Karpas-422 (cell line): ENCODE results near the gene TET2. TPM values are rescaled to one million over a fixed set of nuclear protein-coding genes. Genes with fewer than 3 reads are reported as not detected.
A peak's percentile ranks its signal among the peaks of the same experiment; 100 is the strongest.

Source experiments
- DNase-seq: peaks from one replicate; pipeline ENCODE4 v3.0.0-alpha.2; 2015
- H2AFZ ChIP-seq: fragments of 200-600 bp; sonication (generic); 2 replicates; pipeline ENCODE4 v1.6.1; 2014; ENCODE audit warnings: antibody characterized with exemption, low read length, mixed read lengths
- H3K27ac ChIP-seq: fragments of 200-600 bp; sonication (generic); 2 replicates; pipeline ENCODE4 v1.5.1; 2014; ENCODE audit warnings: mild to moderate bottlenecking, low read length, moderate library complexity
- H3K27me3 ChIP-seq: fragments of 200-600 bp; sonication (generic); 2 replicates; pipeline ENCODE4 v1.6.1; 2014; ENCODE audit warnings: low read length, mixed read lengths
- H3K36me3 ChIP-seq: fragments of 200-600 bp; sonication (generic); 2 replicates; pipeline ENCODE4 v1.6.1; 2014; ENCODE audit warnings: low read length, mixed read lengths; ENCODE audit not compliant: insufficient read depth
- H3K4me1 ChIP-seq: fragments of 200-600 bp; sonication (generic); 2 replicates; pipeline ENCODE4 v1.6.1; 2014; ENCODE audit warnings: mild to moderate bottlenecking, low read length, mixed read lengths
- H3K4me2 ChIP-seq: fragments of 200-600 bp; sonication (generic); 2 replicates; pipeline ENCODE4 v1.6.1; 2014; ENCODE audit warnings: low read length, low read depth, mild to moderate bottlenecking; ENCODE audit not compliant: poor library complexity, severe bottlenecking
- H3K4me3 ChIP-seq: fragments of 200-600 bp; sonication (generic); 2 replicates; pipeline ENCODE4 v1.5.1; 2014; ENCODE audit warnings: mild to moderate bottlenecking, antibody characterized with exemption, low read length, mixed read lengths
- H3K79me2 ChIP-seq: fragments of 200-600 bp; sonication (generic); 2 replicates; pipeline ENCODE4 v1.6.1; 2014; ENCODE audit warnings: mild to moderate bottlenecking, low read length, mixed read lengths
- H3K9ac ChIP-seq: fragments of 200-600 bp; sonication (generic); 2 replicates; pipeline ENCODE4 v1.6.0; 2014; ENCODE audit warnings: low read length
- H3K9me2 ChIP-seq: fragments of 200-600 bp; sonication (generic), shearing (Covaris generic); replicated peaks from 2 replicates; pipeline ENCODE4 v1.6.0; 2014; ENCODE audit warnings: mild to moderate bottlenecking, low read length, moderate library complexity; ENCODE audit not compliant: insufficient read depth
- H3K9me3 ChIP-seq: fragments of 300-700, 200-600 bp; sonication (generic); 2 replicates; pipeline ENCODE4 v1.6.1; 2014; ENCODE audit warnings: low read length, mixed read lengths
- H4K20me1 ChIP-seq: fragments of 200-600 bp; sonication (generic); 2 replicates; pipeline ENCODE4 v1.6.1; 2014; ENCODE audit warnings: mild to moderate bottlenecking, antibody characterized with exemption, low read length, low read depth; ENCODE audit not compliant: insufficient read depth
- total RNA-seq: library from RNA; depleted of rRNA; stranded (reverse); fragments of >200 nt; shearing (Covaris generic); gene quantifications from 2 replicates; pipeline ENCODE4 v1.2.3, GENCODE V29; 2014; ENCODE audit warnings: low replicate concordance; rRNA removed

The TET2 gene
- total RNA-seq = 7.2 and 16.7 TPM in 2 replicates

GRCh38 chr4:105146276-105147015 lies at the start of gene TET2:
Gene TET2 (plus strand): TSS chr4:105146876. CDS start chr4:105233943, 87,067 bp downstream.
- Histone ChIP-seq H3K4me1 (peaks cover 19% of the 10 kb centered on the region), H3K4me3 (peak within 1 kb of the TSS; percentile 88), H2AFZ (peak within 1 kb of the TSS; percentile 95), H4K20me1 (peaks cover 17% of the 10 kb centered on the region; the same call in 1 of the 2 replicates), H3K27me3 (no peaks in the 10 kb centered on the region; the same call in 1 of the 2 replicates), H3K36me3 (no peaks in the 10 kb centered on the region), H3K9ac (peak within 1 kb of the TSS; percentile 82), H3K79me2 (peaks cover 15% of the 10 kb centered on the region), H3K27ac (no peak within 1 kb of the TSS), H3K4me2 (peak within 1 kb of the TSS; percentile 83), H3K9me2 (no peaks in the 10 kb centered on the region), H3K9me3 (no peaks in the 10 kb centered on the region)
- peak; percentile 93 for DNase-seq

DNA sequence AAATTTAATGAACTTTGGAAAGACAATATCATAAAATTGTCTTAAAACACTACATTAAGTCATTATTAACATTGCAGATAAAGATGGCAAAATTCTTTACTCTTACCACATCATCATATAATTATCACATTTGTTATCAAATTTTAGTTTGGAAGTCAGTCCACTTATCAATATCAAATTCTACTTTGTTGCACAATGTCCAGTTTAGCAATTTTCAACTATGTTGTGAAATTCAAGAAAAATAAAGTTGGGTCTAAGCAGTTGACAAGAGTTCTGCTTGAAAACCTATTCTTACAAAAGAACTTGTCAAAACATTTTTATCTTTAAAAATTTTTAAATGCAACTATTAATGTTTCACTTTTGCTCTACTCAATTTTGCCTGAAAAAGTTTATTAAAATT lies 44.7 kb upstream of the TET2 start:
- H3K4me3 ChIP-seq = no peak overlapping the region
- DNase-seq = no peak
- H3K27me3 ChIP-seq = no peaks in the 10 kb centered on the region
- no peaks in the 10 kb centered on the region for H3K4me1 ChIP-seq
- no peaks in the 10 kb centered on the region for H3K36me3 ChIP-seq
- no peaks in the 10 kb centered on the region for H3K79me2 ChIP-seq
- peaks cover 2% of the 10 kb centered on the region; the same call in 1 of the 2 replicates for H3K9me3 ChIP-seq
- H4K20me1 ChIP-seq = no peaks in the 10 kb centered on the region
- H3K9me2 ChIP-seq = no peaks in the 10 kb centered on the region; the same call in 1 of the 2 replicates
- H3K4me2 ChIP-seq = no peak overlapping the region
- H3K9ac ChIP-seq = no peak overlapping the region
- no peak overlapping the region for H2AFZ ChIP-seq
- H3K27ac ChIP-seq = no peak overlapping the region

GRCh38 chr4:105106426-105106825 lies 40.2 kb upstream of the TET2 start:
- no peaks in the 10 kb centered on the region for H3K4me1 ChIP-seq
- H3K27me3 ChIP-seq = no peaks in the 10 kb centered on the region
- no peaks in the 10 kb centered on the region for H3K36me3 ChIP-seq
- H3K27ac ChIP-seq = no peak overlapping the region
- no peak overlapping the region for H3K4me3 ChIP-seq
- H4K20me1 ChIP-seq = no peaks in the 10 kb centered on the region
- H3K79me2 ChIP-seq = no peaks in the 10 kb centered on the region
- DNase-seq = no peak
- no peak overlapping the region for H2AFZ ChIP-seq
- no peaks in the 10 kb centered on the region; the same call in 1 of the 2 replicates for H3K9me2 ChIP-seq
- no peak overlapping the region for H3K4me2 ChIP-seq
- no peak overlapping the region for H3K9ac ChIP-seq
- no peaks in the 10 kb centered on the region for H3K9me3 ChIP-seq

GRCh38 chr4:105107095-105107856 lies 39.4 kb upstream of the TET2 start:
- H3K9me2 ChIP-seq = no peaks in the 10 kb centered on the region
- H2AFZ ChIP-seq = no peak overlapping the region
- DNase-seq = no peak
- H3K4me3 ChIP-seq = no peak overlapping the region
- no peaks in the 10 kb centered on the region for H3K36me3 ChIP-seq
- no peaks in the 10 kb centered on the region for H3K9me3 ChIP-seq
- no peaks in the 10 kb centered on the region for H3K79me2 ChIP-seq
- no peak overlapping the region for H3K9ac ChIP-seq
- H3K27ac ChIP-seq = no peak overlapping the region
- no peaks in the 10 kb centered on the region for H3K27me3 ChIP-seq
- H3K4me2 ChIP-seq = no peak overlapping the region
- H3K4me1 ChIP-seq = no peaks in the 10 kb centered on the region
- no peaks in the 10 kb centered on the region for H4K20me1 ChIP-seq

DNA sequence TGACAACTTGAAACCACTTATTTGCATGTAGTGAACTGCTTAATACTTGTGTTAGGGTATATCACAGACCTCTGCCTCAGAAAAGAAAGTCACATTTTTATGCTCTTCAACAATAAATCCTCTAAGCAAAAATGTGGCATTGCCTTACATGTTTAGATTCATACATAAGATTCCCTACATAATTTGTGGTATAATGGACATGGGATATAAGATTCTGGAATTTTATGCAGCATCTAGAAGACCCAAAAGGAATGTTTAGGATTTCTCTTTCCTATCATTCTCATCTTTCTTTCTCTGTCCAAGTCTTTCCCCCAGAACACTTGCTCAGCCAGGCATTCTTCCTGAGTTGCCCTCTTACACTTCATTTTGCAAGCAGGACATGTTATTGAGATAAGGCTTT lies 37.7 kb upstream of the TET2 start:
- no peaks in the 10 kb centered on the region for H3K27me3 ChIP-seq
- H4K20me1 ChIP-seq = no peaks in the 10 kb centered on the region
- no peaks in the 10 kb centered on the region for H3K9me2 ChIP-seq
- H3K36me3 ChIP-seq = no peaks in the 10 kb centered on the region
- H3K4me1 ChIP-seq = peaks cover 4% of the 10 kb centered on the region; the same call in 1 of the 2 replicates
- H3K9ac ChIP-seq = no peak overlapping the region
- no peaks in the 10 kb centered on the region for H3K9me3 ChIP-seq
- no peak overlapping the region for H3K4me3 ChIP-seq
- H3K79me2 ChIP-seq = no peaks in the 10 kb centered on the region
- H2AFZ ChIP-seq = no peak overlapping the region
- no peak overlapping the region for H3K27ac ChIP-seq
- no peak for DNase-seq
- H3K4me2 ChIP-seq = no peak overlapping the region

DNA sequence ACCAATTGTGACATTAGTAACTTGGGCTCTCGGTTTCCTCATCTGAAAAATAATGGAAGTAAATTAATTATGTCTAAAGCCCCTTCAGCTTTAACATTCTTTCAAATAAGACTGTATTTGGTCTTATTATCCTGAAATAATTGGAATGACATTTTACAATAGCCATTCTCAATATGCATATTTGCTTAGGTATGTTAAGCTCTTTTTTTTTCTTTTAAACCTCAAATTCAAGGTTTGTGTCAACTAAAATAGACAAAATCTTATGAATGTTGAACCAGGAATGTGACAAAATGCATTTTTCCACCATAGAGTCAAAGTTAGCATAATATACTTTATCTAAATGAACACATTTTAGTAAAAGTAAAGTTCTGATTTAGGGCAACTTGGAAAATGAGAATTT lies 34.4 kb upstream of the TET2 start:
- Histone ChIP-seq H3K9me3 (no peaks in the 10 kb centered on the region), H3K4me2 (no peak overlapping the region)
- no peak for DNase-seq

GRCh38 chr4:105113800-105114199 lies 32.9 kb upstream of the TET2 start:
- no peaks in the 10 kb centered on the region for H3K36me3 ChIP-seq
- peaks cover 4% of the 10 kb centered on the region; the same call in 1 of the 2 replicates for H3K4me1 ChIP-seq
- no peaks in the 10 kb centered on the region for H3K27me3 ChIP-seq
- H3K9ac ChIP-seq = no peak overlapping the region
- no peaks in the 10 kb centered on the region for H3K79me2 ChIP-seq
- no peaks in the 10 kb centered on the region for H3K9me2 ChIP-seq
- H4K20me1 ChIP-seq = no peaks in the 10 kb centered on the region
- no peak overlapping the region for H3K4me3 ChIP-seq
- H3K9me3 ChIP-seq = no peaks in the 10 kb centered on the region
- no peak overlapping the region for H3K27ac ChIP-seq
- no peak overlapping the region for H2AFZ ChIP-seq
- DNase-seq = peak; percentile 61
- H3K4me2 ChIP-seq = no peak overlapping the region

More for the DNA sequence above, 34.4 kb upstream of the TET2 start:
- Histone ChIP-seq H3K36me3 (no peaks in the 10 kb centered on the region), H4K20me1 (no peaks in the 10 kb centered on the region), H3K79me2 (no peaks in the 10 kb centered on the region), H3K27me3 (no peaks in the 10 kb centered on the region), H3K27ac (no peak overlapping the region), H3K4me1 (peaks cover 4% of the 10 kb centered on the region; the same call in 1 of the 2 replicates), H3K9me2 (no peaks in the 10 kb centered on the region), H2AFZ (no peak overlapping the region), H3K9ac (no peak overlapping the region), H3K4me3 (no peak overlapping the region)

DNA sequence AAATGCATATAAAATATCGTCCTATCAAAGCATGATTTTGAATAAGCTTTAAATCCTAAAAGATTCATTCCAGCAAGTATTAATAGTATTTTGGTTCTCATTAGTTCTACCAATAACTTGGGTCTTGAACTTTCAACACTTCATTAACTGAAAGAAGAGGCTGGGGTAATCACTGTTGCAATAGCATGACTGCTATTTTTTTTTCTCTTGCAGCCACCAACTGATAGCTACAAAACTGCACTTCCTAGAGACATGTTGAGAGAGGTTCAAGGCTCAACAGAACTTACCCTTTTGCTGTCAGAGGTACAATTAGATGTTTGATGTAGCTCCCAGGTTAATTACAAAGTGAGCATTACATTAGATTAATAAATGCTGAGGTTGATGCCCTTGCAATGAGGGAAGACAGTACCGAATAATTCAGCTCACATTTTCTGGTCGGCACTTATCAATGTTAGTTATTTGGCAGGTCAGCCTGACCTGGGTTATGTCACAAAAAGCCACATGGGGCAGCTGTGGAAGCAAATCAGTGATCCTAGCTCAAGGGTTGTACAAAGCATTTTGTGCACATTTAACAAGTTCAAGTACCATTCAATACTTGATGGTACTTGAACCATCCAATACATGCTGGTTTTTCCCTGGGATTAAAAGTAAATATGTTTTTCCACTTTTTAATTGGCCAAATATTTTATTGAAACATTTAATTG lies 29.9 kb upstream of the TET2 start:
- H3K4me1 ChIP-seq = peaks cover 4% of the 10 kb centered on the region; the same call in 1 of the 2 replicates

More for the DNA sequence above, 29.9 kb upstream of the TET2 start:
- Histone ChIP-seq H4K20me1 (no peaks in the 10 kb centered on the region), H2AFZ (no peak overlapping the region), H3K9ac (no peak overlapping the region), H3K4me2 (no peak overlapping the region), H3K36me3 (no peaks in the 10 kb centered on the region), H3K79me2 (no peaks in the 10 kb centered on the region), H3K9me3 (no peaks in the 10 kb centered on the region), H3K27ac (no peak overlapping the region), H3K27me3 (no peaks in the 10 kb centered on the region), H3K9me2 (no peaks in the 10 kb centered on the region), H3K4me3 (no peak overlapping the region)
- no peak for DNase-seq
